HG03575 (cell line): ENCODE results near the gene ACOX2.

Experiments
- ATAC-seq: cut with Tn5 transposase; IDR thresholded peaks from one replicate; pipeline ENCODE4 v1.9.1; 2021; ENCODE audit not compliant: unreplicated experiment, insufficient number of reproducible peaks, low FRiP score; ENCODE audit errors: extremely low read depth

ACOX2 gene

DNA sequence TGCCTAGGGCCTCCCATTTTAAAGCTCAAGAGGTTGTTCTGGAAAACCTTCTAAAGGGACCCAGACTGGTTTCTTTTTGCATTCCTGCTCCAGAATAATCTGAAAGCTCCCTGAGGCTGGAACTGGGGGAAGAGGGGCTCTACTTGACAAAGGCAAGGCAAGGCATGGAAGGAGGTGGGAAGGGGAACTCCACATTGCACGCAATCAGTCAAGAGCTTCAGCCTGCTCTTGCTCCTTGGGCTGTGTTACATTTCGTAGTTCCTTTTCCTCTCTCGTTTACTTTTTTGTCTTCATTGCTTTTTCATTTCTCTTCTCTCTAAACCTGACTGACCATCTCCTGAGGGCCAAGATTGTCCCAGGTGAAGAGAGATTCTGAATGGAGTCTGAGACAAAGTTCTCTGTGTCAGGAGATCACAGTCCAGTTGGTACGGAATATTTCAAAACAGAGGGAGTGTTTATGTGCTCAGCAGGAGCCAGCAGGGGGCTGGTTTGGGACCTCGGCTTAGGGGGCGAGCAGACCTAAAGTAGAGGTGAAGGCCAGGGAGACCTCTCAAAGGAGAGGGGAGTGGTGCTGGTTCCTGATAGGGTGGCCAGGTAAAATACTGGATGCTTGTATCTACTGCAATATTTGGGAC, 51.1 kb downstream of the ACOX2 start:
- ATAC-seq = no peak

DNA sequence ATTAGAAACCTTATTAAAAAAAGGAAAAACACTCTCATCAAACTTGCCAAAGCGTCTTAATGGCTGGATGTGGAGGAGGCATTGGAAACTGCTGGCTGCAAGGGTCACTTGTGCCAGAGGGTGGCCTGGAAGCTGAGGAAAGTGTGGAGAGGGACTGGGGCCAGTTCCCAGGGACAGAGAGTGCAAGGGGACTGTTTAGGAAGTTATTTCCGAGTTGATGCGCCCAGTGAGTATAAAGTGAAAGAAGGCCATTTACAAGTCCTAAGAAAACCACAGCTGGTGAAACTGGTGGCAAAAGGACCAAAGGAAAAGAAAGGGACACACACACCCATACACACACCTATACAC, 52.3 kb downstream of the ACOX2 start:
- no peak for ATAC-seq

DNA sequence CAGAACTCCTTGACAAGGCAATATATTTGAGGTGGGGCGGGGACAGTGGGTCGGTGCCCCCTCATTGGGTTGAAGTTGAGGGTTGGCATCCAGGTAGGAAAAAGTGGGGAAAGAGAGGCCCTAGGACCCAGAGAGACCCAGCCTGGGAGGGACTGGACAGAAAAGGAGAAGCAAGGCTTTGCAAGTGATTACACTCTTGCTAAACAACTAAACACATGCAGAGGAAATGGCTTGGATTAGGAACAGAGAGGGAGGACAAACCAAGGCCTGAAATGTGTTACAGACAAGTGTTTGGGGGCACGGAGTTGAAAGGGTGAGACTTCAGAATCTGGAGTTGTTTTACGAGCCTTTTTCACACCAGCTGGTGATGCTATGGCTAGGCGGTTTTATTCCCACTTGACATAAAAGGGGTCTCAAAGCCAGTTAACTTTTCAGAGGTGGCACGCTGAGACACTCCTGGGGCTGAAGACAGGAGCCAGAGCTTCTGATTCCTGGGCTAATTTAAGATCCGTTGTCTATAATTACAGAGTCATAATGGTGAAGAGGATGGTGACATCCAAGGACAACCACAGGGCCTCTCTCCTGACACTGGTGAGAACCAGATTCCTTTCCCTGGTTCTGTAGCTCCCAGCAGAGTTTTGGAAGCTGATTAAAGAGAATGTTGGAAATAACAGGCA, 52.8 kb downstream of the ACOX2 start:
- no peak for ATAC-seq

DNA sequence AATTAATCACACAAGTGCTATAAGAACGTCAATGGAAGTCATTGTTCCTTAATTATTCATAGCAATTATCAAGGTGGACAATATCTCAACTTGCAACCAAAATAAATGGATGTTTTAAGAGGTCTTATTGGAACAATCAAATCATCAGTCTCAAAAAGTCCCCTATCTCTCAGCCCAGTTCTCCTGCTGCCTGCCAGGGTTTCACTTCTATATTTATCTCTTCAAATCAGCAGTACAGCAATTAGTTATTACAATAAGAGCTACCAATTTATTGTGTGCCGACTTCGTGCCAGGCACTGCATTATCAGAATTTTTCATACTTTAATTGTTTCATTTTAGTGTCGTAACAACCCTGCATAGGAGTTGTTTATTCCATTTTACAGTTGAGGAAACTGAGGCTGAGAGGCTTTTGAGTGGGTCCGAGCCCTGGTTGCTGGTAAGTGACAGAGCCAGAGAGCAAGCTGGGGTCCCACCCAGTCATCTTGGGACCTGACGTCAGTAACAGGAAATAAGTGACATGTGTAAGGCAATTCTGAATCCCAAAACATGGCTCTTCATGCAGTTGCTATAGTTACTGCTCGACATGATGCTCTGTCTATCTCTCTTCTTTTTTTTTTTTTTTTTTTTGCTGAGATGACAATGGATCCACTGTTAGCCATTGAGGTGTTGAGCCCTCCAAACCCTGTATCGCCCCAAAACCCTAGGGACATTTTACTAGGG, 53.9 kb downstream of the ACOX2 start:
- no peak for ATAC-seq

DNA sequence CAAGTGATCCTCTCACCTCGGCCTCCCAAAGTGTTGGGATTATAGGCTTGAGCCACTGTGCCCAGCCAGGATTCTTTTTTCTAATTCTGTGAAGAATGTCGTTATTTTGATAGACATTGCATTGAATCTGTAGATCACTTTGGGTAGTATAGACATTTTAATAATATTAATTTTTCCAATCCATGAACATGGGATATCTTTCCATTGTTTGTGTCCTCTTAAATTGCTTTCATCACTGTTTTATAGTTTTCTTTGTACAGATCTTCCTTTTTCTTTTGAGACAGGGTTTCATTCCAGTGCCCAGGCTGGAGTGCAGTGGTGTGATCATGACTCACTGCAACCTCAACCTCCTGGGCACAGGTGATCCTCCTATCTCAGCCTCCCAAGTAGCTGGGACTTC, 56.7 kb downstream of the ACOX2 start:
- no peak for ATAC-seq

DNA sequence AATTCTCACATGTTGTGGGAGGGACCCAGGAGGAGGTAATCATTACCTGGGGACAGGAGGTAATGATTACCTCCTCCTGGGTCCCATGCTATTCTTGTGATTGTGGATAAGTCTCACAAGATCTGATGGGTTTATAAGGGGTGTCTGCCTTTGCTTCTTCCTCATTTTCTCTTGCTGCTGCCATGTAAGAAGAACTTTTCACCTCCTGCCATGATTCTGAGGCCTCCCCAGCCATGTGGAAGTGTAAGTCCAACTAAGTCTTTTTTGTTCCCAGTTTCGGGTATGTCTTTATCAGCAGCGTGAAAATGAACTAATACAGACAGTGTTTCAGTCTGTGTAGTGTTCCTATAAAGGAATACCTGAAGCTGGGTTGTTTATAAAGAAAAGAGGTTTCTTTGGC, 58.2 kb downstream of the ACOX2 start:
- ATAC-seq = no peak

DNA sequence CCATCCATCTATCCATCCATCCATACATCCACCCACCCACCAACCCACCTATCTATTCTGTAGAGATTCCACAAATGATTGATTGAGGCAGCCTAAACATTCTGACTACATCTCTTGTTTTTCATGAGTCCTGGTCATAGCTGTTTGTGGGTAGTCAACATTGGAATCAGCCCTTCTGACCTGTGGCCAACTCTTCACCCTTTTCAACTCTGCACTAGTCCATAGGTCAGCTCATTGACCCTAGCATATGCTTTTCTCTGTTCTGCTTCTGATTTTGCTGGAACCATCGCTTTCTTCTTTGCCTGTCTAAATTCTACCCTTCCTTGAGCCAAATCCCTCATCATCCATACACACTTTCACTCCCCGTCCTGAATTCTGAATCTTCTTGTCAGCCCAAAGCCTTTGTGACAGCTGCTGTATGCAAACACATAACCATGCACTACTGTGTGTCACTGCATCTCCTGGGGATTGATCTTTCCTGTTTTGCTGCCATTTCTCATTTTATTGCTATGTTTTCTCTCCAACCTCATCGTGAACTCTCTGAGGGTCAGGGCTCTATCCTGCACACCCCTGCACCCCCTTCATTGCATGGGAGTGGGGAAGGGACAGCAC, 61.9 kb downstream of the ACOX2 start:
- no peak for ATAC-seq

DNA sequence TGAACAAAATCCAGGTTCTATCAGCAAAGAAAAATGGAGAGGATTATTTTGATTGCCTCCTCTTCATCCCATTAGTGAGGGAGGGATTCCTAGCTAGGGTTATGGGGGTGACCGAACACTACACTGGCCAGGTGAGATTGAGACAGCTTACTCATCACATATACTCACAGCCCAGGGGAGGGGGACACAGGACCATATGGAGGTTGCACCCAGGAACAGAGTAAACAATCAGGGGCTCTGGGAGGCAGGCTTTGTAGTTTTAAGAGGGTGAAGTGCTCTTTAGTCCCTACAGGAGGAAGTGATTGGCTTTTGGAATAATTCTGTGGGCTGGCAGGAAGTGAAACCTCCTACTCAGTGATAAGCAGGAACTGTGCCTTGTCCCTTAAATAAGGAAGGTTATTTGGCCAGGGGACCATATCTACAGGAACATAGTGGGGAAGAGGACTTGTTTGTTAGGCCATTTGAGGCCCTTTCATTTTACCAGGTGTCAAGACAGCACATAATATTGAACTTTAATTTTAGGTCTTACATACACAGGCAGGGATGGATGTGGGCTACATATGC, 62.6 kb downstream of the ACOX2 start:
- no peak for ATAC-seq

DNA sequence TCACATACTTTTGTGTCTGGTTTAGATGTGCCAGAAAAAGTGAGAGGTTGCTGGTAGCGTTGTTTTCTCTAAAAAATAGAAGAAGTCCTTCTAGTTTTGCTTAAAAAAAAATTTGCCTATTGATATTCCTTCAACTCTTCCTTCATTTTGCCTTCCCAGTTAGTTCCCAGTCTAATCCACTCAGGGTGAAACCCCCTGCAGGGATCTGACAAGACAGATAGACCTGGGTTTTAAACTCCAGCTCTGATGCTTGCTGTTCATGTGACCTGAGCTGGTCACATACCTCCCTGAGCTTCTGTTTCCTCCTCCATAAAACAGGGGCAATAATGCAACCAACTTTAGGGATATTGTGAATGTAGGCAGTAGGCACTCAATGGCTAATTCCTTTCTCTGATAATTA, 63.7 kb downstream of the ACOX2 start:
- no peak for ATAC-seq

DNA sequence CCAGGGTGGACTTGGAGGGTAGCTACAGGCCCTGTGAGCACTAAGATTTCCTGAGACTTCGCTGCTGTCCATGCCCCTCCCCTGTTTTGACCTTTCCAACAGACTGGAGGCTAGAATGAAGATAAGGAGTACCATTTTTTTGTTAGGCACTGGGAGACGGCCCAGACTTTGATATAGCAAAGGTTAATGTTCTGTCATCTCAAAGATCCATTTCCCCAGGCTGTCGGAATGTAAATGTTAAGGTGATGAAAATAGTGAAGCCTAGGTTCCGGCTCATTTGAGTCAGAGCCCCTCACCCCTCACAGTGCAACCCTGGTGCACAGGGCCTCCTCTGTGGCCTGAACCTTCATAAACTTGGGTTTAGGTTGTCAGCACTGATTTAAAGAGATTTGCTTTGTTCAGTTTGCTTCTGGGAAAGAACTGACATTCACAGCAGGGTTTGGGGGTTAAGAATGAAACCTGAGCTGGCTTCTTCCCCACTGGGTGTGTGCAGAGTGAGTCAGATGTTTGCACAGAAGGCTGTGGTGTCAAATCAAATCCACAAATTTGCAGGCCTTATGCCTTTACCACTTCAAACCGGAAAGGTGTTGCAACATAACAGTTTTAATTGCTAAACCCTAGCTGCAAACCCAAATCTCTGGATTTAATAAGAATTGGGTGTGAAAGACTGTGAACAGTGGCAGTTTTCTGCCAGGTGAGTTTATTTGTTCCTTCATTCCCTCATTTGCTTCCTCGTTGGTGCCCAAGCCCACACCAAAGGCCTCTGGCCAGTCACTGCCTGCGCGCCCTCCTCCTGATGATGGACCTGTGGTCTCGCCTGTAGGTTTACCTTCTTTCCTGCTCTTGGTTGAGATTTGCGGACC, 65.7 kb downstream of the ACOX2 start:
- ATAC-seq = no peak

DNA sequence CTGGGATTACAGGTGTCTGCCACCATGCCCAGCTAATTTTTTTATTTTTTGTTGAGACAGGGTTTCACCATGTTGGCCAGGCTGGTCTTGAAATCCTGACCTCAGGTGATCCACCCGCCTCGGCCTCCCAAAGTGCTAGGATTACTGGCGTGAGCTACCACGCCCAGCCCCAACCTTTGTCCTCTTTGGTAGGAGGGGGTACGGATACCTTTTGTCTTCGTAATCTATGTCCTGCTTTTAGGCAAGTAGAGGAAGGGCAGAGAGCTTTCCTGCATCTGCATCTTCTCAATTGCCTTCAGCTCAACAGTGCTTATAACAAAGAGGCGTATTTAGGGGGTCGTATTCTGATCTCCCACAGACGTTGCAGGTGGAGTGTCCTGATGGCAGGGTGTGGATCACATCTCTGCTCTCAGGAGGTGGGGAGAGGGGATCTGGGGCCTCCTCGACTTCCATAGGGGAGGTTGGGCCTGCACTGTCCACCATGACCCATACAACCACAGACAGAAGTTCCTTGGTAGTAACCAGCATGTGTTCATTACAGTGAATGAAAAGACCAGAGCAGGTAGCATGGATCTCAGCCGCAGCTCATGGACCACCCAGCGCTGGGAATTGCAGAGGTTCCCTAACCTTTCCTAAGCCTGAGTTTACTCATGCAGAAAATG, 66.5 kb downstream of the ACOX2 start:
- ATAC-seq = no peak

DNA sequence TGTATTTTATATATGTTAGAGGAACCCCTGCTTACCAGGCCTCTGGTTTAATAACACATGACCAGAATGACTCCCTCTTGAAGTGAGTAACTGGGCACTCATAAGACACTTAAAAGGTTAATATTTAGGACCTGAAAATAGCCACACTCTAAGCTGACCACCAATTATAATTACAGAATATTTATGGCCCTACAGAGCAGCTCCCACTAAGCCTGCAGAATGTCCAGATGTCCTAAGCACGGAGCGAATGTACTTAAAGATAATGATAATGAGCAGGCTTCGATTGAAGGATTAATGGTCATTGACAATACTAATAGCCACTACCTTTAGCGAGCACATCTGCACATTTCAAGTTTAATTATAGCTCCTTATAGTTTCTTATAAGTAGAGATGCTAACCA, 67.9 kb downstream of the ACOX2 start:
- no peak for ATAC-seq

DNA sequence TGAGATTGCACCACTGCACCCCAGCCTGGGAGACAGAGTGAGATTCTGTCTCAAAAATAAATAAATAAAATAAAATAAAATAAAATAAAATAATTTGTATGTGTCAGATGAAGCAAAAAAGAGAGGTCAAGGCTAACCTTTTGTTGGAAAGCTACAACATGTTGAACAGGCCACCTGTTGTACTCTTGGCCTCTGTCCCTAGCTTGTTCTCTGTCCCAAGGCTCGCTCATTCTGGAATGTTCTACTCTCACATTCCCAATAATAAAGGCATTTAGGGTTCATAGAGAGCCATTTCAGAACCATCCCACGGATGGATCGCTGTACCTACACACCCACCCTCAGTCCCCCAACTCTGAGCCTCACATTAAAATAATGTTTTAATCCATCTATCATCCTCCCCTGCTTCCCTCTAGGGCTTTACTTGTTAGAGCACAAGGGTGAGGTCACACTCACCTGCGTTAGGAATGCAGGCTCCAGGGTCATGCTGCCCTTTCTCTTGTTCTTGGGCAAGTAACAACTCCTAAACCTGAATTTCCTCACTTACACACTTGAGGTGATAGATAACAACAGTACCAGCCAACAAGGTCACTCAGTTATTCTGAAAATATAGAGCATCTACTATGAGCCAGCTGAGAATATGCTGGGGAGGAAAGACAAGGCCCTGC, 70.0 kb downstream of the ACOX2 start:
- no peak for ATAC-seq

DNA sequence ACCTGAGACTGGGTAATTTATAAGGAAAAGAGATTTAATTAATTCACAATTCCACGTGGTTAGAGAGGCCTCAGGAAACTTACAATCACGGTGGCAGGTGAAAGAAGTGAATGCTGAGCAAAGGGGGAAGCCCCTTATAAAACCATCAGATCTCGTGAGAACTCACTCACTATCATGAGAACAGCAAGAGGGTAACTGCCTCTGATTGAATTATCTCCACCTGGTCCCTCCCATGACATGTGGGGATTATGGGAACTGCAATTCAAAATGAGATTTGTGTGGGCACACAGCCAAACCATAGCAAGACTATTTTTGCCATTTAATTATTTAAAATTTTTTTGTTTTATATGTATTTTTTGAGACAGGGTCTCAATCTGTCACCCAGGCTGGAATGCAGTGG, 72.1 kb downstream of the ACOX2 start:
- no peak for ATAC-seq

DNA sequence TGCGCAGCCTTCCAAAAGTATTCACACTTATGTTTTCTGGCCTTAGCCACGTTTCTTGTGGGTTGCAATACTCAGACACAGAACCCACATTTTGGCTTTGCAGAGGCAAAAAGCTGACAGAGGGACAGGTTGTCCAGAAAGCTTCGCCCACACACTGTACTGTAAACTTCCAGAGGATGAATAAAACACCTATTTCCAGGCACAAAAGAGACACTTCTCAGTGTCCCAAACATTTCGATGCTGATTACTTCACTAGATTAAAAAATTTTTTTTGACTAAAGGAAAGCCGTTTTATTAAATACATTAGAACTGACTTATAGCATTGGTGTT, 73.1 kb downstream of the ACOX2 start:
- no peak for ATAC-seq

DNA sequence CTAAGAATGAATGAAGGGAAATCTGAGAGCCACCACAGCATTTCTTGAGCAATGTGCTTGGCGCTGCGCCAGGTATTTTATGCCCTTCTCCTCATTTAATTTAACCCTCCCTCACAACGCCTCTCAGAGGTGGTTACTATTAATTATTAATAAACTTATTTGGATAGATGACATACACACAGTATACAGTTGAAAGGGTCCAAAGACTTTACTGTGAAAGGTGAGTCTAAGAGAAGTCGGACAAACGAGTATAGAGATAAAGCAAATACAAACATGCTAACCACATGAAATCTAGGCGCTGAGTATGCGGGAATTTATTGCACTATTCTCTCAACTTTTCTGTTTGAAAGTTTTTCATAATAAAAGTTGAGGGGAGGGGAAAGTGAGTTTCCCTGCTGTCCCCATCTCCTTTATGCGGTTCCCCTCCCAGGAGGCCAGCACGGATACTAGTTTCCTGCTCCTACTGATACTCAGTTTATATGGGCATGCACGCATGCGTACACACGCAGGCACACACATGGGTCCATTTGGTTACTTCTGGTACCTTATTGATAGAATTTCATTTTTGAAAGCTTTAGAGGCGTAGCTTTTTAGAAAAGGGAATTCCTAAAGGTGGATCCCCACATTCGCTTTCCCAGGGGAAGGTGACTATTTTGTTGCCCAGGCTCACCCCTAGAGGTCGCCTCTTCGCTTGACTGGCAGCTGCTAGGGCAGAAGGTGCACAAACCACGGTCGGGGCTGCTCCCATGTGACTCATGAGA, 73.6 kb downstream of the ACOX2 start:
- ATAC-seq = no peak

DNA sequence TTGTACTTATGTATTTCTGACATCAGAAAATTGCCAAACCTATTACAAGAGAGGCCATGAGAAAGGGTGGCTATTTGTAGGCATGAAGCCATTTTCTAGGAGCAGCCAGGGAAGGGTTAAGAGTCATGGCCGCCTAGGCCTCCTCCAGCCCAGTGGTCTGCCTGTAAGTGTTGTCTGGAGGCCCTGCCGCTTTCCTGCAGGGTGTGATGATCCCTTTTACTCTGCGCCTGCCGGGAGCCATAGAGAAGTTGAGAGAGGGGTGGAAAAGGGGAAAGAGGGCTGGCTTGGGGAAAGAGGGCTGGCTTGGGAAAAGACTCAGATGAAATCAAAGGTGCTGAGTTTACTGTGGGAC, 74.2 kb downstream of the ACOX2 start:
- no peak for ATAC-seq

DNA sequence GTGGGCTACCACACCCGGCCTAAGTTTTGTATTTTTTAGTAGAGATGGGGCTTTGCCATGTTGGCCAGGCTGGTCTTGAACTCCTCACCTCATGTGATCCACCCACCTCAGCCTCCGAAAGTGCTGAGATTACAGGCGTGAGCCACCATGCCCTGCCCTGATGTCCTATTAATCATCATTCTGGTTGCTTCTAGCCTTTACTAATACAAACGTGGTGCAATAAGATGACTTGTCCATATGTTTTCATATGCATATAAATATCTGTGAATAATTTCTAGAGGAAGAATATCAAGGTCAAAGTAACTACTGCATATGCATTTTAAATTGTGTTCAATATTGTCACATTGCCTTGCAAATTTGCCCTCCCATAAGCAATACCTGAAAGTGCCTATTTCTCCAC, 77.8 kb downstream of the ACOX2 start:
- ATAC-seq = no peak
